ENCODE results near the gene GADL1.

GADL1 gene, protein sequence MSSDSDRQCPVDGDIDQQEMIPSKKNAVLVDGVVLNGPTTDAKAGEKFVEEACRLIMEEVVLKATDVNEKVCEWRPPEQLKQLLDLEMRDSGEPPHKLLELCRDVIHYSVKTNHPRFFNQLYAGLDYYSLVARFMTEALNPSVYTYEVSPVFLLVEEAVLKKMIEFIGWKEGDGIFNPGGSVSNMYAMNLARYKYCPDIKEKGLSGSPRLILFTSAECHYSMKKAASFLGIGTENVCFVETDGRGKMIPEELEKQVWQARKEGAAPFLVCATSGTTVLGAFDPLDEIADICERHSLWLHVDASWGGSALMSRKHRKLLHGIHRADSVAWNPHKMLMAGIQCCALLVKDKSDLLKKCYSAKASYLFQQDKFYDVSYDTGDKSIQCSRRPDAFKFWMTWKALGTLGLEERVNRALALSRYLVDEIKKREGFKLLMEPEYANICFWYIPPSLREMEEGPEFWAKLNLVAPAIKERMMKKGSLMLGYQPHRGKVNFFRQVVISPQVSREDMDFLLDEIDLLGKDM

DNA sequence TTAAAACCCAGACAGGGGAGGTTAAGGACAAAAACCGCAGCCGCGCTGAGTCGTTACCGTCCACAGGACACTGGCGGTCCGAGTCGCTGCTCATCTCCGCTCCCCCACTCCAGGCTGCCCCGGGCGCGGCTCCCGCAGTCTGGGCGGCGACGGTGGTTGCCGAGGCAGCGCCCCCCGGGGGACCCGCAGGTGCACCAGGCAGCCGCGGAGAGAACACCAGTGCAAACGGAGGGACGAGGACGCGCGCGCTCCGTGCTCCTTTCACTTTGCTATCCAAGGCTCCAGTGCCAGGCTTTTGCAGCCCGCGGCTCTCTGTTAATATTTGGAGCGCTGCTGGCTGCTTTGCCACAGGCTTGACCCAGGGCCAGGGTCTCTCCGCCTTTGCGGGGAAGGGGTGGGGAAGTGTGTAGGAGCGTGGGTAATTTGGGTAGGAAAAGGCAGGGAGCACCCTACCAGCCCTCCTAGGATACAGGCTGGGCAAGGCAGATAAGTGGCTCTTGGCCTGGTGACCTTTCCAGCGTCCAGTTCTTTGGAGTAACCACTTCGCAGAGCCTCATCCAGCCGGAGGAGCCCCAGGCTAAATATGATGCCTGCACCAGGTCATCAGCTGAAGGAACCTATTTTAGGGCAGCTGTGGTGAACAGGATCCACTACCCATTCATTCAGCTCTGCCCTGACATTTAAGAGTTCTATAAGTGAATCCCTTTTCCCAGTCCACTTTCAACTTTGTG is at the start of gene GADL1:
GADL1 (minus strand) TSS at position 141 of the 731 bp plus-strand sequence; CDS start at position 94, 47 bp downstream.
- no peak for TF ChIP-seq ZNF274 (IDR thresholded peaks at IDR 0.05; ENCODE audit: low read depth, low read length)

DNA sequence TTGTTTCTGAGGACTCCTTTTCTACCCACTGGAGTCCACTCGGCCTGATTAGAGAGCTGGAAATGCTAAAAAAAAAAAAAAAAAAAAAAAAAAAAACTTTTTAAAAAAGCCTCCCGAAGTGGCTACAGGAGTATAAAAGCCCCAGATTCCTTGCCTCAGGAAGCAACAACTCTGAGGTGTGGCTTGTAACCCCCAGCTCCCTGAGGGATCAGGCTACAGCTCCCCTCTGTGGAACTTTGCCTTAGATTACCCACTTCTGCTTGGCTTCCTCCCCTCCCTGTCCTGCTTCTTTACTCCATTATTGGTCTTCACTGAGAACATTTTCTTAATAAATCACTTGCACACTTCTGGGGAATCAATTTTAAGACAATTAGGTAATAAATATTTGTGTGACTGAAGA is 49.7 kb upstream of the GADL1 start:
- no peak for TF ChIP-seq ZNF274 (IDR thresholded peaks at IDR 0.05; ENCODE audit: low read depth, low read length)
- H3K4me3 ChIP-seq (ENCODE audit: low read length), result no peak overlapping the region

More for the DNA sequence above, at the start of gene GADL1:
- H3K4me3 ChIP-seq (ENCODE audit: low read length), result peak within 1 kb of the TSS; percentile 31; the same call in 1 of the 2 replicates

DNA sequence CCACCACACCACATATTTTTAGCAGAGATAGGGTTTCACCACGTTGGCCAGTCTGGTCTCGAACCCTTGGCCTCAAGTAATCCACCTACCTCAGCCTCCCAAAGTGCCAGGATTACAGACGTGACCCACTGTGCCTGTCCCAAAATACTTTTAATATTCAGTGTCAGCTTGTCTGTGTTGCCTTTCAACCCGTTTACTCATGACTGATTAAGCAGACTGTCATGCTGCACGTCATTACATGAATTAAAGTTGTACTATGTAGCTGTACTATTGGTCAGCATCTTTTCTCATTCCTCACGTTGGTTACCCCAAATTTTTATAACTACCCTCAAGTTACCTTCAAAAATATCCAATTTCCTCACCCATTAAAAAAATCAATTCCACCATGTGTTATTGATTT is 48.7 kb upstream of the GADL1 start:
- H3K4me3 ChIP-seq (ENCODE audit: low read length), result no peak overlapping the region
- TF ChIP-seq ZNF274 (IDR thresholded peaks at IDR 0.05; ENCODE audit: low read depth, low read length), result no peak

DNA sequence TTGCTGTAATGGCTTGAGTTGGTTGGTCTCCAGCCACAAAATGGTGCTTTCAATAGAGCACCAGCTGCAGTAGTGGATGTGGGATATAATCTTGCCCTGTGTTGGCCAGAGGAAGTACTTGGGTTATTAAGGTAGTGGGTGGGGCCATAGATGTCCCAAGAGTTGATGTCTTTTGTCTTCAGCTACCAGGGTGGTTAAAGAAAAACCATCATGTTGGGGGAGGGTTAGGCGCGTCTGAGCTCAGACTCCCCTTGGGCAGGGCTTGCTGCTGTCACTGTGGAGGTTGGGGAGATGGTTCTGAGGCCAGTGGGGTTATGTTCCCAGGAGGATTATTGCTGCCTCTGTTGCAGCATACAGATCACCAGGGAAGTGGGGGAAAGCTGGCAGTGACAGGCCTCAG is 46.9 kb upstream of the GADL1 start:
- H3K4me3 ChIP-seq (ENCODE audit: low read length), result no peak overlapping the region
- TF ChIP-seq ZNF274 (IDR thresholded peaks at IDR 0.05; ENCODE audit: low read depth, low read length), result no peak

DNA sequence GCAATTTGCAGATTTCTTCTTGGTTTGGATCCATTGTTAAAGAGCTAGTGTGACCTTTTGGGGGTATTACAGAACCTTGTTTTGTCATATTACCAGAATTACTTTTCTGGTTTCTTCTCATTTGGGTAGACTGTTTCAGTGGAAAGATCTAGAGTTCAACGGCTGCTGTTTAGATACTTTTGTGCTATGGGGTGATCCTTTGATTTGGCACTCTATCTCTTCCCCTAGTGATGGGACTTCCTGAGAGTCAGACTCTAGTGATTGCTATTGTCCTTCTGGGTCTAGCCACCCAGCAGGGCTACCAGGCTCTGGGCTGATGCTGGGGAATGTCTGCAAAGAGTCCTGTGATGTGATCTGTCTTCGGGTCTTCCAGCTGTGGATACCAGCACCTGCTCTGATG is 46.3 kb upstream of the GADL1 start:
- no peak for TF ChIP-seq ZNF274 (IDR thresholded peaks at IDR 0.05; ENCODE audit: low read depth, low read length)
- no peak overlapping the region for H3K4me3 ChIP-seq (ENCODE audit: low read length)

DNA sequence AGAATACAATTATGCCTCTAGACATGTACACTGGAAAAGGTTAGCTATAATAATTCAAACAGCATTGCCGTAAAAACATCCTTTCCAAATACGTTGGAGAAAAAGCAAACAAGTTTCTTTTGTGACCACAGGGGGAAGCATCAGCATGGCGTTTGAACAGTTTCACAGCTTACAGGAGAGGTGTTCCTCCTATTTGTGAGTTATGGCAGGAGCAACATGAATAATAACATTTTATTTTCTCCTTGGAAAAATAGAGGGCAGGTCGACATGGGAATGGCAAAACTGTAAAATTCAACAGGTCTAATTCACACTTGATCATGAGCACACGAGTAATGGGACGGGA is 39.7 kb upstream of the GADL1 start:
- no peak overlapping the region for H3K4me3 ChIP-seq (ENCODE audit: low read length)
- no peak for TF ChIP-seq ZNF274 (IDR thresholded peaks at IDR 0.05; ENCODE audit: low read depth, low read length)

DNA sequence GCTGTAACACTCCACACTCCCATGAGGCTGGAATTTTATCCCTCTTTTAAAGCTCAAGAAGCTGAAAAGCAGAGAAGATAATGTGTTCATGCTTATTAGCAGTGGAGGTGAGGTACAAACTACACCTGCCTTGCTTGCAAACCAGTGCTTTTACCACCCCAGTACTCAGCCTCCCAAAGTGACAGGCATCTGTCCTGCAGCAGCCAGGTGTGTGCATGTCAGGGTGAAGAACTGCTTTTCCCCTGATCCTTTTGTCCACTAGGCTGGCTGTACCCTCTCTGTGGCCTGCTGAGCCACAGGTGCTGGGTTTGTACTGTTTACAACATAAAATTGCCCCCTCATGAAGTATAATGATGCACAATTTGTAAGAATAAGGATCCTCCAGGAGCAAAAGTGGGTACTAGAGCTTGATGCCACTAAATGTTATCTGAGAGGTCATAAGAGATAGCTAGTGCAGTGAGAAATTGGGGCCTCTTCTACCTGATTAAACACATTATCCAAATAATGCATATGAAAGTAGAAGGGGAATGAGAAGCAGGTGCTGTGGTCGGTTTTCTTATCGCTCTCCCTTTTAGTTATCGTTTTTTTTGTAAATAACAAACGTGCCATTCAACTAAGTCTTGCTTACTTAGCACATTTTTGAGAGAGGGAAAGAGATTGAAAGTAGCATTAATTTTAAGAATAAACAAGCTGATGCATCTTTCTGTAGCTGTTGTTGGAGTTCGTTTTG is 39.2 kb upstream of the GADL1 start:
- no peak for TF ChIP-seq ZNF274 (IDR thresholded peaks at IDR 0.05; ENCODE audit: low read depth, low read length)
- no peak overlapping the region for H3K4me3 ChIP-seq (ENCODE audit: low read length)

DNA sequence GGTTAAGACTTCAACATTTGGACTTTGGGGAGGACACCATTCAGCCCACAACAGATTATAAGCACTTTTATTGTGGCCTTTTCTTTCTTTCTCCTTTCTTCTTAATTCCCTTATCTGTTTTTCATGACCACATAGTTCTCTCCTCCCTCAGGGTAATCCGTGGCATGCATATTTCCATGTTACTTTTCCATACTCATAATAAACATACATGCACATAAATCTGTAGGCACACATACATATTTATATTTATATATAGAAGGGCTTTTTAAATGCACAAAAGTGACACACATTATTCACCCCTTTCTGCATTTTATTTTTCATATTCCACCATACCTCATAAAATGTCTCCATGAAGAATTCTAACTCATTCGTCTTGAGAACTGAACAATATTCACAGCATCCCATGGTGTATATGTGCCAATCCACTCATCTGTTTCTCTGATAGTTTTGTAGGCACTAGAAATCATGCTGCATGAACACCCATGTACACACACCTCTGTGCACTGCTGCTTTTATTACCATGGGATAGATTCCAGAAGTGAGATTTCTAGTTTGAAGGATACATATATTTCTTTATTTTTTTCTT is 38.1 kb upstream of the GADL1 start:
- no peak overlapping the region for H3K4me3 ChIP-seq (ENCODE audit: low read length)
- no peak for TF ChIP-seq ZNF274 (IDR thresholded peaks at IDR 0.05; ENCODE audit: low read depth, low read length)

DNA sequence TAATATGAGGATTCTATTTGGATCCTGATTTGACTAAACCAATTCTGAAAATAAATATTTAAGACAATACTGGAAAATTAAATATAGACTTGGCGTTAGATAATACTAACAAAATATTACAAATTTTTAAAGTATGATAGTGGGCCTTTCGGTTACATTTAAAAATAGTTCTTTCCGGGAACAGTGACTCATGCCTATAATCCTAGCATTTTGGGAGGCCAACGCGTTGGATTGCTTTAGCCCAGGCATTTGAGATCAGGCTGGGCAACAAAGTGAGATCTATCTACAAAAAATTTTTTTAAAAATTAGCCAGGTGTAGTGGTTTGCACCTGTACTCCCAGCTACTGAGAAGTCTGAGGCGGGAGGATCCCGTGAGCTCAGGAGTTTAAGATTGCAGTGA is 30.3 kb upstream of the GADL1 start:
- no peak overlapping the region for H3K4me3 ChIP-seq (ENCODE audit: low read length)
- no peak for TF ChIP-seq ZNF274 (IDR thresholded peaks at IDR 0.05; ENCODE audit: low read depth, low read length)

DNA sequence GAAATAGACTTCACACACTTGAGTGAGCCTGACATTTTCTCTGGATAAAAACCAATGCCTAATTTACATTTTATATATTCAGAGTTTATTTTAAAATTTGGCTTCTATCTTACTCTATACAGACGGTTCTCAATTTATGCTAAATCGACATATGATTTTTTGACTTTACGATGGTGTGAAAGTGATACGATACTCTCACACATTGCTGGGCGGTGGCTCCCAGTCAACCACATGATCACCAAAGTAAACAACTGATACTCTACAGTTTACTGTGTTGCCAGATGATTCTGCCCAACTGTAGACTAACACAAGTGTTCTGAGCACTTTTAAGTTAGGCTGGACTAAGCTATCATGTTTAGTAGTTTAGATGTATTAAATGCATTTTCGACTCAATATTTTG is 25.1 kb upstream of the GADL1 start:
- TF ChIP-seq ZNF274 (IDR thresholded peaks at IDR 0.05; ENCODE audit: low read depth, low read length), result no peak
- no peak overlapping the region for H3K4me3 ChIP-seq (ENCODE audit: low read length)

DNA sequence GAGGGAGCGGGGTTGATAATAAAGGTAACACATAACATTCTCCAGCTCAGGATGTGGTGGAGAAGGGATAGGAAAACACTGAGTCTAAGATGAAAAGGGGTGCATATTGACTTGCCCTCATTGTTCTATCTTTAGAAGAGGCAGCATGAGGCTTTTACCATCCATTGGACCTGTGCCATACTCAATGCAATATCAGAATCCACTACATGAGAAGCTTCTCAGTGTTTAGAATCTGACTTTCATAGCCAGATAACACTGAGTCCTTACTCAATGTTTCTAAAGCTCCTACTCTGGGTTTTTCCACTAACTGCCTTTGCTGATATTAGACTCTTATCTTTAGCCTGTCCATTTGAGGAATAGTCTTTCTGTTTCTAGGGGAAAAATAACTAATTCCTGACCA is 24.3 kb upstream of the GADL1 start:
- no peak for TF ChIP-seq ZNF274 (IDR thresholded peaks at IDR 0.05; ENCODE audit: low read depth, low read length)
- no peak overlapping the region for H3K4me3 ChIP-seq (ENCODE audit: low read length)

DNA sequence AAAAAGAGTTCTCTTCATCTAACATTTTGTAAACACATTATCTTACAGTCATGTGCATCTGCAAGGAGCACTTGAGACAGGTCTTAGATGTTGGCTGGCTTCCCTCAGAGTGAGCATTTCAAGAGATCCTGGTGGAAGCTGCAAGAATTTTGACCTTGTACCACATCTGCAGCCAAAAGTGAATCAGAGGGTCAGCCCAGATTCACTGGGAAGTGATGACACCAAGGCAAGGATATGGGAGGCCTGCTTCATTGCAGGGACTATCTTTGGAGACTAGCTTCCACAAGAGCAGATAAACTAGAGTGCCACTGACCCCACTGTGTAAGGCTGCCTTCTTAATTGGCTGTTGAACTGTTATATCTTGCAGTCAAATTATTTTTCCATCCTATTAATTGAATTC is 21.3 kb upstream of the GADL1 start:
- H3K4me3 ChIP-seq (ENCODE audit: low read length), result no peak overlapping the region
- TF ChIP-seq ZNF274 (IDR thresholded peaks at IDR 0.05; ENCODE audit: low read depth, low read length), result no peak

DNA sequence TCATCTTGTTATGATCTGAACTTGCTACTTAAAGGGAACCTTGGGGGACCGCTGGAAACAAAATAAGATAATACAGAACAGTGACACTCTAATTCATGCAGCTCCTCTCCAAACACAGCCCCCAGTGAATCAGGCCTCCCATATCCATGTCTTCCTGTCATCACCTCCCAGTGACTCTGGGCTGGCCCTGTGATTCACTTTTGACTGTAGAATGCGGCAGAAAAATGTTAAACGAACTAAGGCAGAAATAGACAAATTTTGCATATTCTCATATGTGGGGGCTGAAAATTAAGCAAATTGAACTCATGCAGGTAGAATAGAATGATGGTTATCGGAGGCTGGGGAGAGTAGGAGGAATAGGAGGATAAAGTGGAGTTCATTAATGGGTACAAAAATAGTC is 20.2 kb upstream of the GADL1 start:
- no peak overlapping the region for H3K4me3 ChIP-seq (ENCODE audit: low read length)
- TF ChIP-seq ZNF274 (IDR thresholded peaks at IDR 0.05; ENCODE audit: low read depth, low read length), result no peak

DNA sequence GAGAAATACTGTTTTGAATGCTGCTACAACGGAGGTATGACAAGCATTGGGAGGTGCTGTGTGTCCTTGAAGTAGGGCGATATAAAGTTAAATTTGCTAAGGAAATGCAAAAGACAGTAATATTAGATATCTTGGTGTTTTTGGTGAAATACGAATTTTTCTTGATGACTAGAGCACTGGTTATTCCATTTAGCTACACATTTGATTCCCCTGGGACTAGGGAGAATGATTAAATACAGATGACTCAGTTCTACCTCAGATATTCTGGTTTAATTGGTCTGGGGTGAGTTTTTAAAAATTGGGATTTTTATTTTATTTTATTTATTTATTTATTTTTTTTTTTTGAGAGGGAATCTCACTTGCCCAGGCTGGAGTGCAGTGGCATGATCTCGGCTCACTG is 18.7 kb upstream of the GADL1 start:
- TF ChIP-seq ZNF274 (IDR thresholded peaks at IDR 0.05; ENCODE audit: low read depth, low read length), result no peak

More for the DNA sequence above, 18.7 kb upstream of the GADL1 start:
- no peak overlapping the region for H3K4me3 ChIP-seq (ENCODE audit: low read length)

Data from GM08714 (cell line).